CD4-positive, alpha-beta T cell treated with Interferon gamma for 1 hour (primary cell): ENCODE measurements around the gene HTR3B.

ENCODE experiments used
- DNase-seq: peaks from one replicate; pipeline ENCODE4 v3.0.0-alpha.2; 2020

HTR3B gene

DNA sequence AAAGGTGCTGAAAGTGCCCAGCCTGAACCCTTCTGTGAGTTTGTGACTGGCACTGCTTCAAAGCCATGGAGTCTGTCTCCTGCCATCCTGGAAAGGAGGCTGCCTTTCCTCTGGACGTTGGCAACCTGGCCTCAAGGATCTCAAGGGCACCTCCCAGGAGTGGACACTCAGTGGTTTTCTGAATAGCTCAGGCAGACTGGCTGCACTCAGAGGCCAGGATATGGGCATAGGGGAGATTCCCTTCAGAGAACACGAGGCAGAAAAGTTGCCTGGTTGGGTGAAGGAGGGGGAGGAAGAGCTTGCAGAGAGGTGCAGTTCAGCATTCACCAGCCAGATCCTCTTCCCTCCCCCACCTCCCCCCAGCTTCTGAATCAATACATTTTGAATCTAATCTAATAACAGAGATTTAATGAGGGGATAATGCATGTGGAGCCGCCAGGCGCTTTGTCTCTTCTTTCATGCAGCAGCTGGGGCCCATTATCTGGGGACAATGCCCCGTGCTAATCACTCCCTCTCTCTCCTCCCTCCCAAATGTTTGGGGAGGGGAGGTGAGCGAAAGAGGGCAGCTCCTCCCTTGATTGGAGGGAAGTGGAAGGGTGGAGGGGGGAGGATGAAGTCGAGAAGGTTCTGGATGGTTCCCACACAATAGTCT is 88.0 kb downstream of the HTR3B start:
- DNase-seq, result no peak

GRCh38 chr11:113994077-113994954 is 89.7 kb downstream of the HTR3B start:
- no peak for DNase-seq
